HG03159 (cell line): ENCODE data around the gene SCAI.

ENCODE experiments used
- ATAC-seq: cut with Tn5 transposase; IDR thresholded peaks from one replicate; pipeline ENCODE4 v1.9.1; 2021; ENCODE audit warnings: mild to moderate bottlenecking, moderate library complexity; ENCODE audit not compliant: unreplicated experiment

SCAI gene

GRCh38 chr9:124894035-124894740 lies 249.1 kb downstream of the SCAI start:
- no peak for ATAC-seq
